Loucy (cell line): ENCODE data around the gene CDHR2.

ENCODE experiments used
- H2AFZ ChIP-seq: fragments of 200-600 bp; sonication (generic); 2 replicates; pipeline ENCODE4 v1.6.0; 2016; ENCODE audit warnings: antibody characterized with exemption, mild to moderate bottlenecking, low read length, moderate library complexity
- H3F3A ChIP-seq: fragments of 200-600 bp; 2 replicates; pipeline ENCODE4 v1.6.0; 2016; ENCODE audit warnings: antibody characterized with exemption, low read depth, mild to moderate bottlenecking
- H3K27me3 ChIP-seq: fragments of 200-600 bp; sonication (generic); 2 replicates; pipeline ENCODE4 v1.6.1; 2014; ENCODE audit warnings: low read length, mild to moderate bottlenecking; ENCODE audit not compliant: insufficient read depth, poor library complexity, severe bottlenecking
- H3K36me3 ChIP-seq: fragments of 200-600 bp; sonication (generic); 2 replicates; pipeline ENCODE4 v1.6.1; 2016; ENCODE audit warnings: low read length; ENCODE audit not compliant: insufficient read depth
- H3K4me1 ChIP-seq: fragments of 200-600 bp; sonication (generic); 2 replicates; pipeline ENCODE4 v1.5.1; 2014; ENCODE audit warnings: low read length, mild to moderate bottlenecking; ENCODE audit not compliant: insufficient read depth, poor library complexity, severe bottlenecking
- H3K4me2 ChIP-seq: fragments of 200-600 bp; sonication (generic); 2 replicates; pipeline ENCODE4 v1.6.0; 2014; ENCODE audit warnings: antibody characterized with exemption, low read length, low read depth, mild to moderate bottlenecking; ENCODE audit not compliant: poor library complexity, severe bottlenecking
- H3K4me3 ChIP-seq: fragments of 200-600 bp; sonication (generic); 2 replicates; pipeline ENCODE4 v1.5.1; 2014; ENCODE audit warnings: low read length, mild to moderate bottlenecking, mixed read lengths; ENCODE audit not compliant: poor library complexity, severe bottlenecking
- H3K79me2 ChIP-seq: fragments of 200-600 bp; sonication (generic); 2 replicates; pipeline ENCODE4 v1.6.1; 2014; ENCODE audit warnings: low read length; ENCODE audit not compliant: insufficient read depth
- H3K9ac ChIP-seq: fragments of 200-600 bp; sonication (generic); 2 replicates; pipeline ENCODE4 v1.6.0; 2014; ENCODE audit warnings: mild to moderate bottlenecking, low read depth, low read length, moderate library complexity; ENCODE audit not compliant: poor library complexity, severe bottlenecking
- H3K9me2 ChIP-seq: fragments of 200-600 bp; sonication (generic); replicated peaks from 2 replicates; pipeline ENCODE4 v1.6.1; 2016; ENCODE audit warnings: low read depth, low read length, mixed read lengths
- H3K9me3 ChIP-seq: fragments of 200-600 bp; sonication (generic); 2 replicates; pipeline ENCODE4 v1.6.1; 2014; ENCODE audit warnings: mild to moderate bottlenecking, antibody characterized with exemption, low read length, low read depth; ENCODE audit not compliant: insufficient read depth
- H4K20me1 ChIP-seq: fragments of 200-600 bp; sonication (generic); 2 replicates; pipeline ENCODE4 v1.6.0; 2014; ENCODE audit warnings: antibody characterized with exemption, low read length, mild to moderate bottlenecking; ENCODE audit not compliant: insufficient read depth, poor library complexity, severe bottlenecking
- CTCF ChIP-seq: fragments of 200-600 bp; sonication (generic); conservative IDR thresholded peaks from 2 replicates; pipeline ENCODE4 v1.5.1; 2014; ENCODE audit warnings: mild to moderate bottlenecking, antibody characterized with exemption, low read length
- EZH2phosphoT487 ChIP-seq: fragments of 200-600 bp; IDR thresholded peaks from 2 replicates; pipeline ENCODE4 v1.6.1; 2018; ENCODE audit warnings: antibody characterized with exemption, mild to moderate bottlenecking, moderate library complexity, borderline replicate concordance

The CDHR2 gene

GRCh38 chr5:176503496-176503895, 45.6 kb upstream of the CDHR2 start:
- H4K20me1 ChIP-seq = no peaks in the 10 kb centered on the region
- no peaks in the 10 kb centered on the region for H3K79me2 ChIP-seq
- no peak overlapping the region for H2AFZ ChIP-seq
- TF ChIP-seq CTCF (no peak), EZH2phosphoT487 (no peak)
- H3K36me3 ChIP-seq = peaks cover 32% of the 10 kb centered on the region; the same call in 1 of the 2 replicates
- no peaks in the 10 kb centered on the region for H3K9me2 ChIP-seq
- no peaks in the 10 kb centered on the region for H3K4me1 ChIP-seq
- no peaks in the 10 kb centered on the region for H3F3A ChIP-seq
- H3K4me2 ChIP-seq = no peak overlapping the region
- no peaks in the 10 kb centered on the region for H3K9me3 ChIP-seq
- no peak overlapping the region for H3K4me3 ChIP-seq
- H3K9ac ChIP-seq = no peak overlapping the region
- no peaks in the 10 kb centered on the region for H3K27me3 ChIP-seq

- no peaks in the 10 kb centered on the region for H3F3A ChIP-seq
- H3K36me3 ChIP-seq = peaks cover 8% of the 10 kb centered on the region; the same call in 1 of the 2 replicates
- TF ChIP-seq CTCF (no peak), EZH2phosphoT487 (no peak)
- H3K27me3 ChIP-seq = no peaks in the 10 kb centered on the region
- no peak overlapping the region for H2AFZ ChIP-seq
- H3K9ac ChIP-seq = no peak overlapping the region
- no peak overlapping the region for H3K4me3 ChIP-seq
- H3K9me2 ChIP-seq = no peaks in the 10 kb centered on the region
- no peaks in the 10 kb centered on the region for H3K79me2 ChIP-seq
- no peaks in the 10 kb centered on the region for H4K20me1 ChIP-seq
- H3K4me1 ChIP-seq = no peaks in the 10 kb centered on the region
- no peaks in the 10 kb centered on the region for H3K9me3 ChIP-seq
- no peak overlapping the region for H3K4me2 ChIP-seq
These were observed 41.2 kb upstream of the CDHR2 start for GRCh38 chr5:176507911-176508310.

GRCh38 chr5:176508603-176509002, 40.5 kb upstream of the CDHR2 start:
- TF ChIP-seq EZH2phosphoT487 (no peak), CTCF (no peak)
- Histone ChIP-seq H2AFZ (no peak overlapping the region), H3F3A (no peaks in the 10 kb centered on the region), H3K27me3 (no peaks in the 10 kb centered on the region), H3K9ac (no peak overlapping the region), H3K4me2 (no peak overlapping the region), H3K79me2 (no peaks in the 10 kb centered on the region), H3K9me3 (no peaks in the 10 kb centered on the region), H4K20me1 (no peaks in the 10 kb centered on the region), H3K4me3 (no peak overlapping the region), H3K4me1 (no peaks in the 10 kb centered on the region), H3K36me3 (peaks cover 8% of the 10 kb centered on the region; the same call in 1 of the 2 replicates), H3K9me2 (no peaks in the 10 kb centered on the region)
